ENCODE measurements around the gene SPTB. TPM values are rescaled to one million over a fixed set of nuclear protein-coding genes. Genes with fewer than 3 reads are reported as not detected.

Gene SPTB
- polyA plus RNA-seq, 1 donor (not counting 4 experiments of a cell fraction or from before 2014, with no cell fraction given): not detected

DNA sequence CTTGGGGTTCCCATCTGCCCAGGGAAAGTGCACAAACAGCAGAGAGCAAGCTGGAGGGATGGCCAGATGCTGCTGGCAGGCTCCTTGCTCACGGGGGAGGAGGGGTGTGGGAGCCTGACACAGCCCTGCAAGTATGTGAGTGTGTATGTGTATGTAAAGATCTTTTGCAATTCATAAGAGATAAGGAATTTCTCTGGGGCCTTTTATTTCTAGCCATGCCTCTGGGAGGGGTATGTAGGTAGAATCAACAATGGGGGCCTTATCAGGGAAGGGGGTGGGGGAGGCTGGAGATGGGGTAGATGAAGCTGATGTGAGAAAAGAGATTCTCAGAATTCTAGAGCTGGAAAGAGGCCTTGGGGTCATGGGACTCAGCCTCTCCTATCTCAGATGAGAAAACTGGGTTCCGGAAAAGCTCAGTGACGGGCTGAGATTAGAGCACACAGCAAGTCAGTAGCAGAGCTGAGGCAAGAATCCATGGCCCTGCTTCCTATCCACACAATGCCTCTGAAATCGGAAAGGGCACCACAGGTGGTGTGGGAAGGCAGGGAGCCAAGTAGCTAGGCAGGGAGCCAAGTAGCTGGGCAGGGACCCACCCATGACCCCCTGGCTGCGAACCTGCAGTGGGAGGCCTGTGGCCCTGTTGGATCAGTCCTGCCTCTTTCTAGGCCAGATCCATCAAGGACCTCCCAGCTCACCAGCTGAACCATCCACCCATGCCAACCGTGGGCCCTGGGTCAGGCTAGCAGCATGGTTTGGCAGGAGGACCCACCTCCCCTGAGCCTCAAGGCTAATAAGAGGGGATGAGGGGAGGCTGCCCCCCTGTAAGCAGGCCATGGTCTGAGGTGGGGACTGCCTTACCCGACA lies 120.8 kb downstream of the SPTB start:
- Histone ChIP-seq H3K4me1 (ENCODE audit: control insufficient read depth, extremely low read depth, insufficient read depth, low read length) (peaks cover 85% of the 10 kb centered on the region), H3K4me3 (ENCODE audit: control insufficient read depth in 2 of 3, extremely low read depth in 1 of 3, insufficient read depth in 2 of 3, low read depth in 1 of 3, low read length in 3 of 3) (no peak overlapping the region), H3K27ac (ENCODE audit: control insufficient read depth, insufficient read depth, low read length) (peak overlapping the region; percentile 88), H2AFZ (ENCODE audit: control insufficient read depth, low read length) (no peak overlapping the region), H3K4me2 (ENCODE audit: control insufficient read depth, extremely low read depth, insufficient read depth, low read depth, low read length) (peak overlapping the region; percentile 62), H3K27me3 (ENCODE audit: control insufficient read depth, extremely low read depth, insufficient read depth, low read length) (no peaks in the 10 kb centered on the region), H3K79me2 (ENCODE audit: control insufficient read depth, insufficient read depth, low read length) (no peaks in the 10 kb centered on the region), H3K9me3 (ENCODE audit: control insufficient read depth, low read depth, low read length) (no peaks in the 10 kb centered on the region), H3K9ac (ENCODE audit: control insufficient read depth, extremely low read depth, insufficient read depth, low read length) (peak overlapping the region; percentile 81), H3K9me1 (ENCODE audit: control insufficient read depth, extremely low read depth, insufficient read depth, low read length) (no peaks in the 10 kb centered on the region), H3K36me3 (ENCODE audit: control insufficient read depth in 2 of 2, extremely low read depth in 1 of 2, insufficient read depth in 2 of 2, low read length in 2 of 2) (no peaks in the 10 kb centered on the region), H4K20me1 (ENCODE audit: control insufficient read depth, extremely low read depth, insufficient read depth, low read length) (no peaks in the 10 kb centered on the region)
- DNase-seq (ENCODE audit: low read depth, low spot score): peak; percentile 79
- TF ChIP-seq, protein P1, sequence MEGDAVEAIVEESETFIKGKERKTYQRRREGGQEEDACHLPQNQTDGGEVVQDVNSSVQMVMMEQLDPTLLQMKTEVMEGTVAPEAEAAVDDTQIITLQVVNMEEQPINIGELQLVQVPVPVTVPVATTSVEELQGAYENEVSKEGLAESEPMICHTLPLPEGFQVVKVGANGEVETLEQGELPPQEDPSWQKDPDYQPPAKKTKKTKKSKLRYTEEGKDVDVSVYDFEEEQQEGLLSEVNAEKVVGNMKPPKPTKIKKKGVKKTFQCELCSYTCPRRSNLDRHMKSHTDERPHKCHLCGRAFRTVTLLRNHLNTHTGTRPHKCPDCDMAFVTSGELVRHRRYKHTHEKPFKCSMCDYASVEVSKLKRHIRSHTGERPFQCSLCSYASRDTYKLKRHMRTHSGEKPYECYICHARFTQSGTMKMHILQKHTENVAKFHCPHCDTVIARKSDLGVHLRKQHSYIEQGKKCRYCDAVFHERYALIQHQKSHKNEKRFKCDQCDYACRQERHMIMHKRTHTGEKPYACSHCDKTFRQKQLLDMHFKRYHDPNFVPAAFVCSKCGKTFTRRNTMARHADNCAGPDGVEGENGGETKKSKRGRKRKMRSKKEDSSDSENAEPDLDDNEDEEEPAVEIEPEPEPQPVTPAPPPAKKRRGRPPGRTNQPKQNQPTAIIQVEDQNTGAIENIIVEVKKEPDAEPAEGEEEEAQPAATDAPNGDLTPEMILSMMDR (optimal IDR thresholded peaks at IDR 0.05 in 1 of 3, IDR thresholded peaks at IDR 0.05 in 1 of 3, conservative IDR thresholded peaks at IDR 0.05 in 1 of 3; ENCODE audit: extremely low read depth in 1 of 3, insufficient read depth in 2 of 3, low read length in 3 of 3): no peak
- no peak for TF ChIP-seq EZH2 (IDR thresholded peaks at IDR 0.05; ENCODE audit: low read length)
- dilution Hi-C loops (cut with MboI; ENCODE audit: extremely low pct_ligation_motif_present, low sequenced_read_pairs): no loop called here
- peak; percentile 95 for FAIRE-seq

DNA sequence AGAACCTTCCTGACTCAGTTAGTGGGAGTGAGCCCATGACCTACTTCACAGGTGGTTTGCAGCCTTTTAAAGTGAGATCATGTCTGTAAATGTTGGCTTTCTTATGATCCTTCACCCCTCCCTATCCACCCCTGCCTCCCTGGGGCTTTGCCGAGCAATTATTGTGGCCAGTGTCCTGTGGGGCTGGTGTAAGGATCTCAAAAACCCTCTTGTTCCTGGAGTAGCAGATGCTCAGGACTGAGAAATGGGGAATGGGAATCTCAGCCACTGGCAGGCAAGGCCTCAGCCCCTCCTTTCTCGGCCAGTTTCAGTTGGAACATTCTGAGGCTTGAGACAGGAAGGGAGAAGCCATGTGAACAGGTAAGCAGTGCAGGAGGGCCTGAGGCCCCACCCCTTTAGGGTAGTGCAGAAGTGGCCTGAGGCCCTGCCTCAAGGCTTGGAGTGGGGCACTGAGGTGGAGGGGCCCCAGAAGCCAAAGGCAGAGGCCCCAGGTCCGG lies 121.6 kb downstream of the SPTB start:
- DNase-seq (ENCODE audit: low read depth, low spot score) (peak; percentile 91), FAIRE-seq (peak; percentile 90)
- no peaks in the 10 kb centered on the region for H3K27me3 ChIP-seq (ENCODE audit: control insufficient read depth, extremely low read depth, insufficient read depth, low read length)
- peak overlapping the region; percentile 88 for H3K27ac ChIP-seq (ENCODE audit: control insufficient read depth, insufficient read depth, low read length)
- peak overlapping the region; percentile 81 for H3K9ac ChIP-seq (ENCODE audit: control insufficient read depth, extremely low read depth, insufficient read depth, low read length)
- TF ChIP-seq, protein P1 (optimal IDR thresholded peaks at IDR 0.05 in 1 of 3, IDR thresholded peaks at IDR 0.05 in 1 of 3, conservative IDR thresholded peaks at IDR 0.05 in 1 of 3; ENCODE audit: extremely low read depth in 1 of 3, insufficient read depth in 2 of 3, low read length in 3 of 3): no peak
- no peak for TF ChIP-seq EZH2 (IDR thresholded peaks at IDR 0.05; ENCODE audit: low read length)
- no peak overlapping the region for H2AFZ ChIP-seq (ENCODE audit: control insufficient read depth, low read length)
- no peaks in the 10 kb centered on the region for H3K9me1 ChIP-seq (ENCODE audit: control insufficient read depth, extremely low read depth, insufficient read depth, low read length)
- no peaks in the 10 kb centered on the region for H3K36me3 ChIP-seq (ENCODE audit: control insufficient read depth in 2 of 2, extremely low read depth in 1 of 2, insufficient read depth in 2 of 2, low read length in 2 of 2)
- no peaks in the 10 kb centered on the region for H4K20me1 ChIP-seq (ENCODE audit: control insufficient read depth, extremely low read depth, insufficient read depth, low read length)
- H3K4me1 ChIP-seq (ENCODE audit: control insufficient read depth, extremely low read depth, insufficient read depth, low read length): peaks cover 82% of the 10 kb centered on the region
- dilution Hi-C loops (cut with MboI; ENCODE audit: extremely low pct_ligation_motif_present, low sequenced_read_pairs): no loop called here
- no peaks in the 10 kb centered on the region for H3K9me3 ChIP-seq (ENCODE audit: control insufficient read depth, low read depth, low read length)
- H3K79me2 ChIP-seq (ENCODE audit: control insufficient read depth, insufficient read depth, low read length): no peaks in the 10 kb centered on the region
- H3K4me3 ChIP-seq (ENCODE audit: control insufficient read depth in 2 of 3, extremely low read depth in 1 of 3, insufficient read depth in 2 of 3, low read depth in 1 of 3, low read length in 3 of 3): no peak overlapping the region
- peak overlapping the region; percentile 62 for H3K4me2 ChIP-seq (ENCODE audit: control insufficient read depth, extremely low read depth, insufficient read depth, low read depth, low read length)

Measured in keratinocyte (primary cell).